ENCODE data around the gene S100A7. TPM values are rescaled to one million over a fixed set of nuclear protein-coding genes. Genes with fewer than 3 reads are reported as not detected.

The S100A7 gene
- total and polyA plus RNA-seq, 9 of the 15 experiments (the other 6 are each of a cell fraction or from before 2014, with no cell fraction given), result not detected

DNA sequence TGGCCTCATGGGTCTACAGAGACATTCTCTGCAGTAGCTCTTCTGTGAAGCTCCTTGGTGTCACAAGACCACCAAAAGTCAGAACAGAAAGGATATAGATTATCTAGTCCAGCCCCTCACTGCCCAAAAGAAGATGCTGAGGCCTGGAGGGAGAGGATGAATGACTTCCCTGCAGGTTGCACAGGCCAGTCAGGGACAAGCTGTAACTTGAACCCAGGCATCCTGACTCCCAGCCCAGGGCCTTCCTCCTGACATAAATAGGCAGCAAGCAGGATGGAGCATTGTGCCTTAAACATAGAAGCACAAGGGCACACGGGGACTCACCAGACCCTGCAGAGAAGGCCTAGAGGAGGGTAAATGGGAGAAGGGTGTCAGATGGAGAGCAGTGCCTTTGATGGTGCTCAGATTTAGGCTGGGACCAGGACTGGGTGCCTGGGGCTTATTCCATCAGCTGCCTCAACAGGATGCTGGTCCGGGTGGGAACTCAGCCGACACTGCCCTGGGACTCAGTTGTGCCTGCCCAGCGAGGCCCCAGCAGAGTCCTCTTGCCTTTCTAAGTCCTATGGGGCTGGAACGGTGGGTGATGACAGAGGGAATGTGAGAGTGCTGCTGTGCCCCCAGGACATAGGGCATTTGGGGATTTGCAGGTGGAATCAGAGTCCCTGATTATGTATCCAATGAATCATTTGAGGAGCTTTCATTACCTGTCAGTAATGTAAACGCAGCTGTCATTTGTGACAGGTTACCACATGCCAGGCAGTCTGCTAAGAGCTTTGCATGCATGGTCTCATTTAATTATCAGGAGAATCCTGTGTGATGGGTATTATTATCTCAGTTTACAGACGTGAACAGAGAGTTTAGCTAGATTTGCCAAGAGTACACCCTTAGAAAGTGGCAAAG is 30.9 kb downstream of the S100A7 start:
- no peak for FAIRE-seq
- no peak for TF ChIP-seq HDAC6 (IDR thresholded peaks at IDR 0.05; ENCODE audit: low read depth, low read length)
- TF ChIP-seq ZNF263 (CRISPR knock-in tag; IDR thresholded peaks at IDR 0.05; ENCODE audit: borderline replicate concordance), result no peak
- TF ChIP-seq ILK (tag; IDR thresholded peaks at IDR 0.05; ENCODE audit: borderline replicate concordance, low read depth), result no peak
- TF ChIP-seq IRF2 (CRISPR knock-in tag; IDR thresholded peaks at IDR 0.05), result no peak
- TF ChIP-seq, protein P1, sequence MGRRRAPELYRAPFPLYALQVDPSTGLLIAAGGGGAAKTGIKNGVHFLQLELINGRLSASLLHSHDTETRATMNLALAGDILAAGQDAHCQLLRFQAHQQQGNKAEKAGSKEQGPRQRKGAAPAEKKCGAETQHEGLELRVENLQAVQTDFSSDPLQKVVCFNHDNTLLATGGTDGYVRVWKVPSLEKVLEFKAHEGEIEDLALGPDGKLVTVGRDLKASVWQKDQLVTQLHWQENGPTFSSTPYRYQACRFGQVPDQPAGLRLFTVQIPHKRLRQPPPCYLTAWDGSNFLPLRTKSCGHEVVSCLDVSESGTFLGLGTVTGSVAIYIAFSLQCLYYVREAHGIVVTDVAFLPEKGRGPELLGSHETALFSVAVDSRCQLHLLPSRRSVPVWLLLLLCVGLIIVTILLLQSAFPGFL (CRISPR knock-in tag; IDR thresholded peaks at IDR 0.05), result no peak
- TF ChIP-seq, protein P2, sequence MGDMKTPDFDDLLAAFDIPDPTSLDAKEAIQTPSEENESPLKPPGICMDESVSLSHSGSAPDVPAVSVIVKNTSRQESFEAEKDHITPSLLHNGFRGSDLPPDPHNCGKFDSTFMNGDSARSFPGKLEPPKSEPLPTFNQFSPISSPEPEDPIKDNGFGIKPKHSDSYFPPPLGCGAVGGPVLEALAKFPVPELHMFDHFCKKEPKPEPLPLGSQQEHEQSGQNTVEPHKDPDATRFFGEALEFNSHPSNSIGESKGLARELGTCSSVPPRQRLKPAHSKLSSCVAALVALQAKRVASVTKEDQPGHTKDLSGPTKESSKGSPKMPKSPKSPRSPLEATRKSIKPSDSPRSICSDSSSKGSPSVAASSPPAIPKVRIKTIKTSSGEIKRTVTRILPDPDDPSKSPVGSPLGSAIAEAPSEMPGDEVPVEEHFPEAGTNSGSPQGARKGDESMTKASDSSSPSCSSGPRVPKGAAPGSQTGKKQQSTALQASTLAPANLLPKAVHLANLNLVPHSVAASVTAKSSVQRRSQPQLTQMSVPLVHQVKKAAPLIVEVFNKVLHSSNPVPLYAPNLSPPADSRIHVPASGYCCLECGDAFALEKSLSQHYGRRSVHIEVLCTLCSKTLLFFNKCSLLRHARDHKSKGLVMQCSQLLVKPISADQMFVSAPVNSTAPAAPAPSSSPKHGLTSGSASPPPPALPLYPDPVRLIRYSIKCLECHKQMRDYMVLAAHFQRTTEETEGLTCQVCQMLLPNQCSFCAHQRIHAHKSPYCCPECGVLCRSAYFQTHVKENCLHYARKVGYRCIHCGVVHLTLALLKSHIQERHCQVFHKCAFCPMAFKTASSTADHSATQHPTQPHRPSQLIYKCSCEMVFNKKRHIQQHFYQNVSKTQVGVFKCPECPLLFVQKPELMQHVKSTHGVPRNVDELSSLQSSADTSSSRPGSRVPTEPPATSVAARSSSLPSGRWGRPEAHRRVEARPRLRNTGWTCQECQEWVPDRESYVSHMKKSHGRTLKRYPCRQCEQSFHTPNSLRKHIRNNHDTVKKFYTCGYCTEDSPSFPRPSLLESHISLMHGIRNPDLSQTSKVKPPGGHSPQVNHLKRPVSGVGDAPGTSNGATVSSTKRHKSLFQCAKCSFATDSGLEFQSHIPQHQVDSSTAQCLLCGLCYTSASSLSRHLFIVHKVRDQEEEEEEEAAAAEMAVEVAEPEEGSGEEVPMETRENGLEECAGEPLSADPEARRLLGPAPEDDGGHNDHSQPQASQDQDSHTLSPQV (IDR thresholded peaks at IDR 0.05), result no peak
- no peak for TF ChIP-seq ESRRA (IDR thresholded peaks at IDR 0.05; ENCODE audit: borderline replicate concordance, low read depth)
- no peak for TF ChIP-seq KLF6 (CRISPR knock-in tag; IDR thresholded peaks at IDR 0.05; ENCODE audit: borderline replicate concordance)
- no peak for TF ChIP-seq FOXA1 (IDR thresholded peaks at IDR 0.05; ENCODE audit: borderline replicate concordance)
- TF ChIP-seq CBFB (CRISPR knock-in tag; IDR thresholded peaks at IDR 0.05), result no peak
- no peak for TF ChIP-seq ZSCAN32 (CRISPR knock-in tag; IDR thresholded peaks at IDR 0.05)
- TF ChIP-seq LCOR (CRISPR knock-in tag; IDR thresholded peaks at IDR 0.05), result no peak
- Histone ChIP-seq H3K9me1 (ENCODE audit: control insufficient read depth, insufficient read depth, low read length) (peaks cover 6% of the 10 kb centered on the region), H3K4me2 (ENCODE audit: insufficient read depth, low read length) (no peak overlapping the region), H2AFZ (ENCODE audit: low read depth, low read length) (no peak overlapping the region), H3K27me3 (ENCODE audit: control insufficient read depth in 2 of 2, insufficient read depth in 2 of 2, low read length in 2 of 2) (peaks cover 0 to 6% of the 10 kb centered on the region in 2 experiments; a peak in 3 of 5 replicates), H3K4me1 (replicated peaks in 1 of 2; ENCODE audit: control insufficient read depth in 2 of 2, insufficient read depth in 2 of 2, low read length in 2 of 2) (peaks cover 34 to 39% of the 10 kb centered on the region in 2 experiments), H3K4me3 (no peak overlapping the region), H3K36me3 (ENCODE audit: control insufficient read depth, insufficient read depth, low read length) (no peaks in the 10 kb centered on the region), H3K9me3 (replicated peaks; ENCODE audit: control insufficient read depth, insufficient read depth, low read depth, low read length) (no peaks in the 10 kb centered on the region), H4K20me1 (replicated peaks; ENCODE audit: control insufficient read depth, insufficient read depth, low read length) (peaks cover 8% of the 10 kb centered on the region), H3K27ac (ENCODE audit: extremely low read depth, low read depth, low read length) (no peak overlapping the region), H3K79me2 (ENCODE audit: control insufficient read depth, insufficient read depth, low read length) (no peaks in the 10 kb centered on the region), H3K9ac (ENCODE audit: insufficient read depth in 1 of 2, low read depth in 2 of 2, low read length in 2 of 2) (no peak overlapping the region)
- no TSS peak for BruUV-seq (replicated peaks)
- WGBS (ENCODE audit: insufficient coverage, low coverage, missing lambda C conversion rate), result 26% methylated on average over 7 of the region's 7 CpGs
- DNase-seq (ENCODE audit: extremely low read depth in 1 of 4, low spot score in 3 of 4), result no peak
- intact Hi-C loops (cut with micrococcal nuclease), result loop anchor here (2.0 kb wide), 1 partner anchor 65 kb away; no protein-coding TSS in a partner anchor
- ATAC-seq, result no peak
- CTCF ChIA-PET (ENCODE audit: low intra/inter-chr PET ratio), result no interaction called here
- POLR2A ChIA-PET, result interaction anchor here (0.5 to 1.1 kb wide), 4 partner anchors 32 to 1480 kb away, joined by 3 read pairs; no protein-coding TSS in a partner anchor
- in situ Hi-C loops (cut with MboI), result no loop called here

Data from K562 (cell line).